KG1 (cell line): ENCODE measurements around the gene SORBS1.

Source experiments
- DNase-seq: peaks from one replicate; lab custom pipeline; 2025; lab: John Stamatoyannopoulos, UW

Gene SORBS1

GRCh38 chr10:95561177-95561863, at the start of gene SORBS1:
Gene SORBS1 (minus strand): TSS chr10:95561371. CDS start chr10:95441135, 120,236 bp downstream.
- peak; percentile 56 for DNase-seq

- no peak for DNase-seq
Measured at GRCh38 chr10:95610727-95611126, 49.6 kb upstream of the SORBS1 start.

GRCh38 chr10:95606922-95607321, 45.8 kb upstream of the SORBS1 start:
- DNase-seq: no peak

GRCh38 chr10:95605163-95605562, 44.0 kb upstream of the SORBS1 start:
- no peak for DNase-seq

GRCh38 chr10:95604630-95605029, 43.5 kb upstream of the SORBS1 start:
- no peak for DNase-seq

- DNase-seq: no peak
Measured at GRCh38 chr10:95602382-95602781, 41.2 kb upstream of the SORBS1 start.

GRCh38 chr10:95601116-95601719, 40.0 kb upstream of the SORBS1 start:
- peak; percentile 20 for DNase-seq

- DNase-seq: no peak
Measured at GRCh38 chr10:95600158-95600557, 39.0 kb upstream of the SORBS1 start.

GRCh38 chr10:95597788-95598187, 36.6 kb upstream of the SORBS1 start:
- DNase-seq: no peak

GRCh38 chr10:95588025-95588424, 26.9 kb upstream of the SORBS1 start:
- DNase-seq: no peak

- DNase-seq: no peak
Measured at GRCh38 chr10:95579835-95580535, 18.8 kb upstream of the SORBS1 start.

- DNase-seq: no peak
Measured at GRCh38 chr10:95579292-95579691, 18.1 kb upstream of the SORBS1 start.

GRCh38 chr10:95578619-95579018, 17.4 kb upstream of the SORBS1 start:
- no peak for DNase-seq

GRCh38 chr10:95574649-95575365, 13.6 kb upstream of the SORBS1 start:
- no peak for DNase-seq

- DNase-seq: no peak
Measured at GRCh38 chr10:95573964-95574604, 12.9 kb upstream of the SORBS1 start.

GRCh38 chr10:95573527-95573926, 12.4 kb upstream of the SORBS1 start:
- DNase-seq: no peak

GRCh38 chr10:95572131-95572820, 11.1 kb upstream of the SORBS1 start:
- DNase-seq: no peak

- DNase-seq: no peak
Measured at GRCh38 chr10:95571390-95571789, 10.2 kb upstream of the SORBS1 start.

GRCh38 chr10:95569368-95569767, 8.2 kb upstream of the SORBS1 start:
- no peak for DNase-seq

- DNase-seq: no peak
Measured at GRCh38 chr10:95567903-95568630, 6.9 kb upstream of the SORBS1 start.

GRCh38 chr10:95566136-95566535, 5.0 kb upstream of the SORBS1 start:
- no peak for DNase-seq
